Neural crest cell (in vitro differentiated cells): ENCODE measurements around the gene SKP1. TPM values are rescaled to one million over a fixed set of nuclear protein-coding genes. Genes with fewer than 3 reads are reported as not detected.
"Not testable (repeated sequence)": the region's sequence is repeated elsewhere in the genome, so short reads cannot be mapped to it uniquely, and the experiment has no call there.

Source experiments
- DNase-seq: peaks from one replicate; pipeline ENCODE4 v3.0.0; 2021; ENCODE audit warnings: low read depth, mixed read lengths, low spot score
- H3K27ac Mint-ChIP-seq: one replicate; pipeline ENCODE4 v1.8.0; 2021; ENCODE audit warnings: mild to moderate bottlenecking, mixed read lengths; ENCODE audit not compliant: unreplicated experiment
- H3K27me3 Mint-ChIP-seq: 2 replicates; pipeline ENCODE4 v1.8.0; 2021; ENCODE audit warnings: low read depth, mild to moderate bottlenecking, mixed read lengths
- H3K36me3 Mint-ChIP-seq: 2 replicates; pipeline ENCODE4 v1.8.0; 2021; ENCODE audit warnings: low read depth, mild to moderate bottlenecking, mixed read lengths
- H3K4me1 Mint-ChIP-seq: 2 replicates; pipeline ENCODE4 v1.8.0; 2021; ENCODE audit warnings: mixed read lengths
- H3K4me3 Mint-ChIP-seq: one replicate; pipeline ENCODE4 v1.8.0; 2021; ENCODE audit warnings: mild to moderate bottlenecking, mixed read lengths
- H3K9me3 Mint-ChIP-seq: 2 replicates; pipeline ENCODE4 v1.8.0; 2021; ENCODE audit warnings: mixed read lengths
- CTCF ChIP-seq: fragments of 200-600 bp; sonication (generic); conservative IDR thresholded peaks from 2 replicates; pipeline ENCODE4 v1.5.0; 2021; ENCODE audit warnings: antibody characterized with exemption, mild to moderate bottlenecking
- long read RNA-seq: library from polyadenylated mRNA; unstranded; transcript quantifications from one replicate; pipeline ENCODE4 v2.0.0, GENCODE V29; 2020
- total RNA-seq: library from RNA; stranded (reverse); gene quantifications from 2 replicates; pipeline ENCODE4 v1.2.1, GENCODE V29; 2021

The SKP1 gene
- 329 and 340 TPM in 2 replicates for total RNA-seq
- long read RNA-seq, full-length matches to known transcripts: 480 of 491 reads
- long read RNA-seq, partial matches to known transcripts: 4 of 491 reads
- long read RNA-seq, other reads (novel, unspliced or antisense): 7 of 491 reads

- TF ChIP-seq CTCF: no peak
- H3K36me3 Mint-ChIP-seq: peaks cover 7% of the 10 kb centered on the region
- peaks cover 26% of the 10 kb centered on the region for H3K4me1 Mint-ChIP-seq
- peak within 1 kb of the TSS; percentile 99 for H3K27ac Mint-ChIP-seq
- H3K4me3 Mint-ChIP-seq: peak within 1 kb of the TSS; percentile 99
- H3K27me3 Mint-ChIP-seq: no peaks in the 10 kb centered on the region
- DNase-seq: peak; percentile 84
- H3K9me3 Mint-ChIP-seq: no peaks in the 10 kb centered on the region
Measured at GRCh38 chr5:134176511-134177368, at the start of gene SKP1. Gene SKP1, minus strand, starts transcription at chr5:134176950. Its CDS starts 2,928 bp downstream, at chr5:134174022.

GRCh38 chr5:134225780-134226440 lies 49.2 kb upstream of the SKP1 start, which contains the start of gene PPP2CA:
Gene PPP2CA, minus strand, starts transcription at chr5:134226073. Its CDS starts 212 bp downstream, at chr5:134225861.
- peak; percentile 100 for DNase-seq
- Mint-ChIP-seq H3K27ac (peak within 1 kb of the TSS; percentile 99), H3K4me1 (peaks cover 42% of the 10 kb centered on the region), H3K27me3 (no peaks in the 10 kb centered on the region), H3K36me3 (peaks cover 5% of the 10 kb centered on the region), H3K4me3 (peak within 1 kb of the TSS; percentile 93), H3K9me3 (no peaks in the 10 kb centered on the region)
- no peak for TF ChIP-seq CTCF

- Mint-ChIP-seq H3K4me1 (peaks cover 49% of the 10 kb centered on the region), H3K9me3 (no peaks in the 10 kb centered on the region), H3K36me3 (peaks cover 5% of the 10 kb centered on the region), H3K27me3 (no peaks in the 10 kb centered on the region), H3K27ac (peak overlapping the region; percentile 99), H3K4me3 (peak overlapping the region; percentile 93)
- TF ChIP-seq CTCF: no peak
- DNase-seq: peak; percentile 68
Measured at GRCh38 chr5:134224888-134225779, 48.4 kb upstream of the SKP1 start.

- TF ChIP-seq CTCF: no peak
- no peak for DNase-seq
- Mint-ChIP-seq H3K27ac (no peak overlapping the region), H3K4me1 (peaks cover 62% of the 10 kb centered on the region), H3K36me3 (peaks cover 5% of the 10 kb centered on the region), H3K27me3 (no peaks in the 10 kb centered on the region), H3K9me3 (no peaks in the 10 kb centered on the region), H3K4me3 (peak overlapping the region; percentile 93)
Measured at GRCh38 chr5:134223406-134224248, 46.9 kb upstream of the SKP1 start.

- Mint-ChIP-seq H3K4me3 (peak overlapping the region; percentile 65), H3K4me1 (peaks cover 61% of the 10 kb centered on the region), H3K36me3 (peaks cover 12% of the 10 kb centered on the region)
- H3K27ac Mint-ChIP-seq, DNase-seq, H3K9me3 Mint-ChIP-seq, H3K27me3 Mint-ChIP-seq: not testable (repeated sequence)
Measured at GRCh38 chr5:134221690-134222089, 44.9 kb upstream of the SKP1 start.
